ENCODE data around the gene NMNAT1. TPM values are rescaled to one million over a fixed set of nuclear protein-coding genes. Genes with fewer than 3 reads are reported as not detected.
"Not testable (repeated sequence)": the region's sequence is repeated elsewhere in the genome, so short reads cannot be mapped to it uniquely, and the experiment has no call there.

NMNAT1 gene
- total RNA-seq, 2 donors from 2014 or later, result 10.0 to 13.9 TPM

DNA sequence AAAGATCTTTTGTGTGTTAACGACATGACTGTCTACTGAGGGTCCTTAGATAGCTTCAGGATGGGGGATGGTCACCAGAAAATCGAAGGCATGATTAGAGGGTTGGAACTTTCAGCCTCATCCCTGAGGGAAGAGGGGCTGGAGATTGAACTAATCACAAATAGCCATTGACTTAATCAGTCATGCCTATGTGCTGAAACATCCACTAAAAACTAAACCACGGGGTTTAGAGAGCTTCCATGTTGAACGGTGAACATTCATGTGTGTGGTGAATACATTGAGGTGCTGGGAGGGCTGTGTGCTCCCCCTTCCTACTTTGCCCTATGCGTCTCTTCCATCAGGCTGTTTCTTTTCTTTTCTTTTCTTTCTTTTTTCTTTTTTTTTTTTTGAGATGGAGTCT, 70.7 kb downstream of the NMNAT1 start:
- no peak for DNase-seq (ENCODE audit: low spot score)
- peaks cover 0 to 5% of the 10 kb centered on the region in 2 donors for H3K4me1 ChIP-seq
- no peak overlapping the region for H3K27ac ChIP-seq
- TF ChIP-seq CTCF (IDR thresholded peaks at IDR 0.05), result no peak
- H3K4me3 ChIP-seq, result no peak overlapping the region
- H3K27me3 ChIP-seq, result no peaks in the 10 kb centered on the region
- no peaks in the 10 kb centered on the region for H3K9me3 ChIP-seq
- H3K36me3 ChIP-seq, result no peaks in the 10 kb centered on the region

DNA sequence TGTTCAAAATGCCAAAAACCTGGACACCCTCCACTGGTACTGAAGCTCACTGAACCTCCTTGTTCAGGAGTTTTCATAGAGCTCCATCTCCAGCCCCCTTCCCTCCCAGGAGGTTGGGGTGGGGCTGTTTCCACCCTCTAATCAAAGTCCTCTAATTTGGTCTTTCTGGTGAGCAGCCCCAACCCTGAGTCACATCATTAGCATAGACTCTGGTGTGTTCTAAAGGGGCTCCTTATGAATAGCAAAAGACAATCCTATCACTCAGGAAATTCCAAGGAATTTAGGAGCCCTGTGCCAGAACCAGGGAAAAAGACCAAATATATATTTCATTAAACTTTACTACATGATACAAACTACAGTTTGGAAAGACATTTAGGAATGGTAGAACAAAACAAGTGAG, 76.3 kb downstream of the NMNAT1 start:
- no peak overlapping the region for H3K4me3 ChIP-seq
- H3K27me3 ChIP-seq, result no peaks in the 10 kb centered on the region
- TF ChIP-seq CTCF (IDR thresholded peaks at IDR 0.05), result no peak
- no peaks in the 10 kb centered on the region for H3K36me3 ChIP-seq
- no peak for DNase-seq (ENCODE audit: low spot score)
- H3K9me3 ChIP-seq, result no peaks in the 10 kb centered on the region
- H3K27ac ChIP-seq, result no peak overlapping the region
- peaks cover 0 to 5% of the 10 kb centered on the region in 2 donors for H3K4me1 ChIP-seq

DNA sequence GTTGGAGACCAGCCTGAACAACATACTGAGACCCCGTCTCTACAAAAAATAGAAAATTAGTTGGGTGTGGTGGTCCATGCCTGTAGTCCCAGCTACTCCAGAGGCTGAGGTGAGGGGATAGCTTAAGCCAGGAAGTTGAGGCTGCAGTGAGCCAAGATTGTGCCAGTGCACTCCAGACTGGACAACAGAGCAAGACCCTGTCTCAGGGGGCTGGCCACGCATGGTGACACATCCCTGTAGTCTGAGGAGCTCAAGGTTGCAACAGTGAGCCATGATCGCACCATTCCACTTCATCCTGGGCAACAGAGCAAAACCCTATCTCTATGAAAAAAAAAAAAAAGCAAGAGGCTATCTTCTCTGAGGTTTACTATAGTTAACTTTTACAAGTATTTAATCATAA, 76.8 kb downstream of the NMNAT1 start:
- no peak overlapping the region for H3K27ac ChIP-seq
- TF ChIP-seq CTCF (IDR thresholded peaks at IDR 0.05), result no peak

GRCh38 chr1:10020678-10021077, 77.4 kb downstream of the NMNAT1 start:
- H3K27me3 ChIP-seq; H3K4me1 ChIP-seq; H3K36me3 ChIP-seq; H3K27ac ChIP-seq; DNase-seq (ENCODE audit: low spot score); H3K4me3 ChIP-seq; H3K9me3 ChIP-seq: not testable (repeated sequence)

More for the DNA sequence above, 76.8 kb downstream of the NMNAT1 start:
- Histone ChIP-seq H3K9me3 (no peaks in the 10 kb centered on the region), H3K27me3 (no peaks in the 10 kb centered on the region), H3K4me1 (peaks cover 0 to 5% of the 10 kb centered on the region in 2 donors), H3K36me3 (no peaks in the 10 kb centered on the region), H3K4me3 (no peak overlapping the region)
- DNase-seq (ENCODE audit: low spot score), result no peak

DNA sequence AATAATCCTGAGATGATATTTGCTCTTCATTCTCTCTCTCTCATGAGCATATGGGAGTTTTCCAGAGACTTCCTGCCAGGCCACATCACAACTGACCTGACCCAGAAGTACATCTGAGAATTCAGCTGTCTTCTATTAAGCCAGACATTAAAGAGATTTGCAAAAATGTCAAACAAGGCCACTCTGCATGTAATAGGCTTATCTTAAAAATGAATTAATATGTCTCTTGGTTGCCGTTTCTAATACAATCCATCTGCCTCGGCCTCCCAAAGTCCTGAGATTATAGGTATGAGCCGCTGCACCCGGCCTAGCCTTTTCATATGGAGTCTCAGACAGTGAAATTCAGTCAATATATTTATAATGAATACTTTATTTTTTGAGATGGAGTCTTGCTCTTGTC, 78.7 kb downstream of the NMNAT1 start:
- H3K4me3 ChIP-seq; H3K9me3 ChIP-seq; H3K36me3 ChIP-seq; H3K4me1 ChIP-seq; H3K27me3 ChIP-seq; DNase-seq (ENCODE audit: low spot score); H3K27ac ChIP-seq: not testable (repeated sequence)

GRCh38 chr1:10022656-10023055, 79.4 kb downstream of the NMNAT1 start:
- Histone ChIP-seq H3K4me1 (no peaks in the 10 kb centered on the region), H3K4me3 (no peak overlapping the region), H3K9me3 (no peaks in the 10 kb centered on the region), H3K36me3 (no peaks in the 10 kb centered on the region), H3K27ac (no peak overlapping the region), H3K27me3 (no peaks in the 10 kb centered on the region)
- no peak for TF ChIP-seq CTCF (IDR thresholded peaks at IDR 0.05)
- no peak for DNase-seq (ENCODE audit: low spot score)

- TF ChIP-seq CTCF (IDR thresholded peaks at IDR 0.05), result no peak
- Histone ChIP-seq H3K27ac (no peak overlapping the region), H3K9me3 (no peaks in the 10 kb centered on the region), H3K4me1 (no peaks in the 10 kb centered on the region), H3K4me3 (no peak overlapping the region), H3K36me3 (no peaks in the 10 kb centered on the region), H3K27me3 (no peaks in the 10 kb centered on the region)
- DNase-seq (ENCODE audit: low spot score), result no peak
Observed at GRCh38 chr1:10025354-10025753, 82.1 kb downstream of the NMNAT1 start.

Data from right atrium auricular region (tissue), 2 donors.